ENCODE data around the gene AXL. TPM values are rescaled to one million over a fixed set of nuclear protein-coding genes. Genes with fewer than 3 reads are reported as not detected.

The AXL gene
- total and polyA plus RNA-seq, 4 donors: 4.3 to 24.8 (median 12.1) TPM

DNA sequence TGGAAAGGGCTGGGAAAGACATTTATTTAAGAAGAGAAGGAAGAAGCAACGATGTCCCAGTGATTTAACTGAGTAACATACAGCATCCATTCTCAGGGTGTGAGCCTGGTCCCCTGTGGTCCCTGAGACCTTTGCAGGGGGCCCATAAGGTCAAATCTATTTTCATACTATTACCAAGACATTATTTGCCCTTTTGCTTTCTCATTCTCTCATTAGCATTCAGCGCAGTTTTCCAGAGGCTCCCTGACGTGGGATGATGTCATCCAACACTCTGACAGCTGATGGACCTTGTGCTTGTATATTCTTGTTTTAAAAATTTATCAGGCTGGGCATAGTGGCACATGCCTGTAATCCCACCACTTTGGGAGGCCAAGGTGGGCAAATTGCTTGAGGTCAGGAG is 26.8 kb downstream of the AXL start:
- DNase-seq (ENCODE audit: low spot score): no peak
- H3K4me1 ChIP-seq (ENCODE audit: control insufficient read depth in 4 of 4, insufficient read depth in 4 of 4, low read length in 3 of 4): no peaks in the 10 kb centered on the region
- no peaks in the 10 kb centered on the region for H3K36me3 ChIP-seq (ENCODE audit: control insufficient read depth in 4 of 4, insufficient read depth in 3 of 4, low read depth in 1 of 4, low read length in 3 of 4)
- H3K27me3 ChIP-seq (ENCODE audit: control insufficient read depth in 4 of 4, insufficient read depth in 4 of 4, low read length in 3 of 4): no peaks in the 10 kb centered on the region
- TF ChIP-seq SP1 (IDR thresholded peaks at IDR 0.05): no peak
- TF ChIP-seq FOXA1 (IDR thresholded peaks at IDR 0.05): no peak
- TF ChIP-seq GABPA (IDR thresholded peaks at IDR 0.05 in 1 of 2, conservative IDR thresholded peaks at IDR 0.05 in 1 of 2): no peak
- TF ChIP-seq RXRA (IDR thresholded peaks at IDR 0.05): no peak
- no peak for TF ChIP-seq RAD21 (IDR thresholded peaks at IDR 0.05)
- TF ChIP-seq, protein P1, sequence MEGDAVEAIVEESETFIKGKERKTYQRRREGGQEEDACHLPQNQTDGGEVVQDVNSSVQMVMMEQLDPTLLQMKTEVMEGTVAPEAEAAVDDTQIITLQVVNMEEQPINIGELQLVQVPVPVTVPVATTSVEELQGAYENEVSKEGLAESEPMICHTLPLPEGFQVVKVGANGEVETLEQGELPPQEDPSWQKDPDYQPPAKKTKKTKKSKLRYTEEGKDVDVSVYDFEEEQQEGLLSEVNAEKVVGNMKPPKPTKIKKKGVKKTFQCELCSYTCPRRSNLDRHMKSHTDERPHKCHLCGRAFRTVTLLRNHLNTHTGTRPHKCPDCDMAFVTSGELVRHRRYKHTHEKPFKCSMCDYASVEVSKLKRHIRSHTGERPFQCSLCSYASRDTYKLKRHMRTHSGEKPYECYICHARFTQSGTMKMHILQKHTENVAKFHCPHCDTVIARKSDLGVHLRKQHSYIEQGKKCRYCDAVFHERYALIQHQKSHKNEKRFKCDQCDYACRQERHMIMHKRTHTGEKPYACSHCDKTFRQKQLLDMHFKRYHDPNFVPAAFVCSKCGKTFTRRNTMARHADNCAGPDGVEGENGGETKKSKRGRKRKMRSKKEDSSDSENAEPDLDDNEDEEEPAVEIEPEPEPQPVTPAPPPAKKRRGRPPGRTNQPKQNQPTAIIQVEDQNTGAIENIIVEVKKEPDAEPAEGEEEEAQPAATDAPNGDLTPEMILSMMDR (IDR thresholded peaks at IDR 0.05; ENCODE audit: low read depth, low read length, missing input control): no peak
- no peak for TF ChIP-seq FOXA2 (IDR thresholded peaks at IDR 0.05)
- TF ChIP-seq HNF4G (IDR thresholded peaks at IDR 0.05): no peak
- TF ChIP-seq EGR1 (IDR thresholded peaks at IDR 0.05; ENCODE audit: low read depth in 2 of 2): no peak
- no peak for TF ChIP-seq ATF3 (IDR thresholded peaks at IDR 0.05)
- H3K9ac ChIP-seq (ENCODE audit: low read depth in 1 of 2, low read length in 2 of 2): no peak overlapping the region
- H3K4me3 ChIP-seq (ENCODE audit: low read depth in 1 of 3, low read length in 3 of 3): no peak overlapping the region
- 90% methylated on average over 3 of the region's 3 CpGs for WGBS
- H3K9me3 ChIP-seq (ENCODE audit: control insufficient read depth in 4 of 4, low read length in 3 of 4): no peaks in the 10 kb centered on the region
- H3K27ac ChIP-seq (ENCODE audit: low read depth in 1 of 2, low read length in 2 of 2): no peak overlapping the region

- Histone ChIP-seq H3K27ac (ENCODE audit: low read depth in 1 of 2, low read length in 2 of 2) (no peak overlapping the region), H3K9me3 (ENCODE audit: control insufficient read depth in 4 of 4, low read length in 3 of 4) (no peaks in the 10 kb centered on the region), H3K4me1 (ENCODE audit: control insufficient read depth in 4 of 4, insufficient read depth in 4 of 4, low read length in 3 of 4) (no peaks in the 10 kb centered on the region), H3K4me3 (ENCODE audit: low read depth in 1 of 3, low read length in 3 of 3) (no peak overlapping the region), H3K9ac (ENCODE audit: low read depth in 1 of 2, low read length in 2 of 2) (no peak overlapping the region), H3K36me3 (ENCODE audit: control insufficient read depth in 4 of 4, insufficient read depth in 3 of 4, low read depth in 1 of 4, low read length in 3 of 4) (no peaks in the 10 kb centered on the region), H3K27me3 (ENCODE audit: control insufficient read depth in 4 of 4, insufficient read depth in 4 of 4, low read length in 3 of 4) (no peaks in the 10 kb centered on the region)
- no peak for DNase-seq (ENCODE audit: low spot score)
- WGBS: 96% methylated on average over 4 of the region's 4 CpGs
- TF ChIP-seq HNF4G (IDR thresholded peaks at IDR 0.05) (no peak), JUND (IDR thresholded peaks at IDR 0.05) (no peak), RAD21 (IDR thresholded peaks at IDR 0.05) (no peak), ATF3 (IDR thresholded peaks at IDR 0.05) (no peak), SP1 (IDR thresholded peaks at IDR 0.05) (no peak), RXRA (IDR thresholded peaks at IDR 0.05) (no peak), YY1 (IDR thresholded peaks at IDR 0.05) (no peak), EGR1 (IDR thresholded peaks at IDR 0.05; ENCODE audit: low read depth in 2 of 2) (no peak), FOXA2 (IDR thresholded peaks at IDR 0.05) (no peak), GABPA (IDR thresholded peaks at IDR 0.05 in 1 of 2, conservative IDR thresholded peaks at IDR 0.05 in 1 of 2) (no peak), NR2F2 (IDR thresholded peaks at IDR 0.05) (no peak), MAX (IDR thresholded peaks at IDR 0.05) (no peak), HNF4A (conservative IDR thresholded peaks at IDR 0.05) (no peak)
- TF ChIP-seq, protein P2, sequence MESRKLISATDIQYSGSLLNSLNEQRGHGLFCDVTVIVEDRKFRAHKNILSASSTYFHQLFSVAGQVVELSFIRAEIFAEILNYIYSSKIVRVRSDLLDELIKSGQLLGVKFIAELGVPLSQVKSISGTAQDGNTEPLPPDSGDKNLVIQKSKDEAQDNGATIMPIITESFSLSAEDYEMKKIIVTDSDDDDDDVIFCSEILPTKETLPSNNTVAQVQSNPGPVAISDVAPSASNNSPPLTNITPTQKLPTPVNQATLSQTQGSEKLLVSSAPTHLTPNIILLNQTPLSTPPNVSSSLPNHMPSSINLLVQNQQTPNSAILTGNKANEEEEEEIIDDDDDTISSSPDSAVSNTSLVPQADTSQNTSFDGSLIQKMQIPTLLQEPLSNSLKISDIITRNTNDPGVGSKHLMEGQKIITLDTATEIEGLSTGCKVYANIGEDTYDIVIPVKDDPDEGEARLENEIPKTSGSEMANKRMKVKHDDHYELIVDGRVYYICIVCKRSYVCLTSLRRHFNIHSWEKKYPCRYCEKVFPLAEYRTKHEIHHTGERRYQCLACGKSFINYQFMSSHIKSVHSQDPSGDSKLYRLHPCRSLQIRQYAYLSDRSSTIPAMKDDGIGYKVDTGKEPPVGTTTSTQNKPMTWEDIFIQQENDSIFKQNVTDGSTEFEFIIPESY (IDR thresholded peaks at IDR 0.05): no peak
- TF ChIP-seq, protein P3, sequence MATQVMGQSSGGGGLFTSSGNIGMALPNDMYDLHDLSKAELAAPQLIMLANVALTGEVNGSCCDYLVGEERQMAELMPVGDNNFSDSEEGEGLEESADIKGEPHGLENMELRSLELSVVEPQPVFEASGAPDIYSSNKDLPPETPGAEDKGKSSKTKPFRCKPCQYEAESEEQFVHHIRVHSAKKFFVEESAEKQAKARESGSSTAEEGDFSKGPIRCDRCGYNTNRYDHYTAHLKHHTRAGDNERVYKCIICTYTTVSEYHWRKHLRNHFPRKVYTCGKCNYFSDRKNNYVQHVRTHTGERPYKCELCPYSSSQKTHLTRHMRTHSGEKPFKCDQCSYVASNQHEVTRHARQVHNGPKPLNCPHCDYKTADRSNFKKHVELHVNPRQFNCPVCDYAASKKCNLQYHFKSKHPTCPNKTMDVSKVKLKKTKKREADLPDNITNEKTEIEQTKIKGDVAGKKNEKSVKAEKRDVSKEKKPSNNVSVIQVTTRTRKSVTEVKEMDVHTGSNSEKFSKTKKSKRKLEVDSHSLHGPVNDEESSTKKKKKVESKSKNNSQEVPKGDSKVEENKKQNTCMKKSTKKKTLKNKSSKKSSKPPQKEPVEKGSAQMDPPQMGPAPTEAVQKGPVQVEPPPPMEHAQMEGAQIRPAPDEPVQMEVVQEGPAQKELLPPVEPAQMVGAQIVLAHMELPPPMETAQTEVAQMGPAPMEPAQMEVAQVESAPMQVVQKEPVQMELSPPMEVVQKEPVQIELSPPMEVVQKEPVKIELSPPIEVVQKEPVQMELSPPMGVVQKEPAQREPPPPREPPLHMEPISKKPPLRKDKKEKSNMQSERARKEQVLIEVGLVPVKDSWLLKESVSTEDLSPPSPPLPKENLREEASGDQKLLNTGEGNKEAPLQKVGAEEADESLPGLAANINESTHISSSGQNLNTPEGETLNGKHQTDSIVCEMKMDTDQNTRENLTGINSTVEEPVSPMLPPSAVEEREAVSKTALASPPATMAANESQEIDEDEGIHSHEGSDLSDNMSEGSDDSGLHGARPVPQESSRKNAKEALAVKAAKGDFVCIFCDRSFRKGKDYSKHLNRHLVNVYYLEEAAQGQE (IDR thresholded peaks at IDR 0.05): no peak
These were observed 29.9 kb downstream of the AXL start for GRCh38 chr19:41248895-41249294.

All from liver (tissue), 9 donors.